Activated CD4-positive, alpha-beta T cell treated with anti-CD3 and anti-CD28 coated beads for 36 hours (primary cell): ENCODE data around the gene TMPRSS2. TPM values are rescaled to one million over a fixed set of nuclear protein-coding genes. Genes with fewer than 3 reads are reported as not detected.
A peak's percentile ranks its signal among the peaks of the same experiment; 100 is the strongest.

Source experiments
- ATAC-seq: fragments of 200-7000 bp; cut with Tn5 transposase; one replicate; pipeline ENCODE4 v1.10.0; 2021; ENCODE audit warnings: mild to moderate bottlenecking, moderate library complexity
- CTCF ChIA-PET: fragments of 350-600 bp; sonication (Branson Sonifier 250); formaldehyde crosslinking; loops from one replicate; lab custom pipeline; 2021; ENCODE audit warnings: antibody characterized with exemption; lab: Charles Lee
- POLR2A ChIA-PET: fragments of 350-600 bp; sonication (Branson Sonifier 250); formaldehyde crosslinking; loops from one replicate; lab custom pipeline; 2021; ENCODE audit warnings: antibody characterized with exemption, inconsistent platforms; lab: Charles Lee
- DNase-seq: peaks from one replicate; pipeline ENCODE4 v3.0.0-alpha.2; 2020
- H3K27ac Mint-ChIP-seq: one replicate; pipeline ENCODE4 v1.8.0; 2021; ENCODE audit warnings: mixed read lengths
- H3K27me3 Mint-ChIP-seq: one replicate; pipeline ENCODE4 v1.8.0; 2021; ENCODE audit warnings: mixed read lengths
- H3K36me3 Mint-ChIP-seq: one replicate; pipeline ENCODE4 v1.8.0; 2021; ENCODE audit warnings: low read depth, mixed read lengths
- H3K4me1 Mint-ChIP-seq: one replicate; pipeline ENCODE4 v1.8.0; 2021; ENCODE audit warnings: mixed read lengths
- H3K4me3 Mint-ChIP-seq: one replicate; pipeline ENCODE4 v1.8.0; 2021; ENCODE audit warnings: mild to moderate bottlenecking, moderate library complexity, mixed read lengths
- H3K9me3 Mint-ChIP-seq: one replicate; pipeline ENCODE4 v1.8.0; 2021; ENCODE audit warnings: low read depth, mixed read lengths
- intact Hi-C, 2 experiments: fragments of 100-400 bp; cut with DNase I in 1 of 2; cut with micrococcal nuclease in 1 of 2; formaldehyde crosslinking; loops; one replicate each; pipeline versions ENCODE4 v1.14.2 to v1.15.1; 2022 to 2024; cut with DNase I, micrococcal nuclease
- total RNA-seq, 2 experiments: library from RNA; stranded (reverse); gene quantifications; one replicate each; pipeline ENCODE4 v1.2.3, GENCODE V29; 2021

The TMPRSS2 gene
- total RNA-seq, 2 experiments from 2014 or later: not detected

GRCh38 chr21:41529769-41530168 lies 21.8 kb upstream of the TMPRSS2 start:
- ChIA-PET CTCF (interaction anchor here (0.5 kb wide), 1 partner anchor 218 kb away, joined by 3 read pairs; no protein-coding TSS in a partner anchor), POLR2A (no interaction called here)
- peaks cover 6% of the 10 kb centered on the region for H3K27me3 Mint-ChIP-seq
- H3K4me3 Mint-ChIP-seq: no peak overlapping the region
- intact Hi-C loops: no loop called here
- no peak for ATAC-seq
- no peaks in the 10 kb centered on the region for H3K4me1 Mint-ChIP-seq
- DNase-seq: no peak
- no peak overlapping the region for H3K27ac Mint-ChIP-seq
- H3K36me3 Mint-ChIP-seq: no peaks in the 10 kb centered on the region
- no peaks in the 10 kb centered on the region for H3K9me3 Mint-ChIP-seq

- Mint-ChIP-seq H3K9me3 (no peaks in the 10 kb centered on the region), H3K4me3 (no peak overlapping the region), H3K27me3 (peaks cover 6% of the 10 kb centered on the region), H3K4me1 (no peaks in the 10 kb centered on the region), H3K36me3 (no peaks in the 10 kb centered on the region), H3K27ac (no peak overlapping the region)
- ATAC-seq (no peak), DNase-seq (no peak)
- CTCF ChIA-PET: interaction anchor here (0.8 to 1.1 kb wide), 2 partner anchors 243 to 360 kb away, joined by 3 read pairs; no protein-coding TSS in a partner anchor
- intact Hi-C loops: no loop called here
- POLR2A ChIA-PET: no interaction called here
Measured at GRCh38 chr21:41526478-41527087, 18.6 kb upstream of the TMPRSS2 start.

- Mint-ChIP-seq H3K4me1 (no peaks in the 10 kb centered on the region), H3K36me3 (no peaks in the 10 kb centered on the region), H3K27ac (no peak overlapping the region), H3K4me3 (no peak overlapping the region), H3K27me3 (peaks cover 6% of the 10 kb centered on the region), H3K9me3 (no peaks in the 10 kb centered on the region)
- CTCF ChIA-PET: no interaction called here
- intact Hi-C loops: no loop called here
- ATAC-seq: no peak
- DNase-seq: no peak
- POLR2A ChIA-PET: no interaction called here
Measured at GRCh38 chr21:41523175-41523574, 15.2 kb upstream of the TMPRSS2 start.

- POLR2A ChIA-PET: no interaction called here
- H3K27ac Mint-ChIP-seq: no peak overlapping the region
- CTCF ChIA-PET: interaction anchor here (1.0 kb wide), 1 partner anchor 12 kb away, joined by 4 read pairs; no protein-coding TSS in a partner anchor
- ATAC-seq: no peak
- no peak for DNase-seq
- intact Hi-C loops: no loop called here
- no peaks in the 10 kb centered on the region for H3K36me3 Mint-ChIP-seq
- H3K9me3 Mint-ChIP-seq: no peaks in the 10 kb centered on the region
- no peaks in the 10 kb centered on the region for H3K4me1 Mint-ChIP-seq
- peaks cover 6% of the 10 kb centered on the region for H3K27me3 Mint-ChIP-seq
- H3K4me3 Mint-ChIP-seq: no peak overlapping the region
Measured at GRCh38 chr21:41521489-41522027, 13.6 kb upstream of the TMPRSS2 start.

- Mint-ChIP-seq H3K27ac (no peak overlapping the region), H3K4me1 (no peaks in the 10 kb centered on the region), H3K4me3 (no peak overlapping the region), H3K27me3 (peaks cover 2% of the 10 kb centered on the region), H3K9me3 (no peaks in the 10 kb centered on the region), H3K36me3 (no peaks in the 10 kb centered on the region)
- intact Hi-C loops: no loop called here
- ChIA-PET POLR2A (interaction anchor here (0.7 kb wide), 2 partner anchors 93 to 218 kb away, joined by 3 read pairs; no protein-coding TSS in a partner anchor), CTCF (interaction anchor here (1.0 kb wide), 1 partner anchor 11 kb away, joined by 4 read pairs; no protein-coding TSS in a partner anchor)
- DNase-seq (peak; percentile 25), ATAC-seq (no peak)
Measured at GRCh38 chr21:41520560-41521442, 12.8 kb upstream of the TMPRSS2 start.

GRCh38 chr21:41519806-41520559 lies 12.0 kb upstream of the TMPRSS2 start:
- Mint-ChIP-seq H3K4me3 (no peak overlapping the region), H3K27me3 (peaks cover 2% of the 10 kb centered on the region), H3K27ac (no peak overlapping the region), H3K36me3 (no peaks in the 10 kb centered on the region), H3K4me1 (no peaks in the 10 kb centered on the region), H3K9me3 (no peaks in the 10 kb centered on the region)
- ChIA-PET CTCF (interaction anchor here (0.6 kb wide), 1 partner anchor 40 kb away, joined by 3 read pairs; no protein-coding TSS in a partner anchor), POLR2A (interaction anchor here (0.7 kb wide), 1 partner anchor 219 kb away, joined by 3 read pairs; no protein-coding TSS in a partner anchor)
- no peak for DNase-seq
- no peak for ATAC-seq
- intact Hi-C loops: no loop called here

GRCh38 chr21:41518757-41519156 lies 10.8 kb upstream of the TMPRSS2 start:
- ATAC-seq (no peak), DNase-seq (no peak)
- no peaks in the 10 kb centered on the region for H3K4me1 Mint-ChIP-seq
- no peaks in the 10 kb centered on the region for H3K9me3 Mint-ChIP-seq
- no peaks in the 10 kb centered on the region for H3K36me3 Mint-ChIP-seq
- ChIA-PET CTCF (no interaction called here), POLR2A (no interaction called here)
- no peaks in the 10 kb centered on the region for H3K27me3 Mint-ChIP-seq
- H3K4me3 Mint-ChIP-seq: no peak overlapping the region
- intact Hi-C loops: no loop called here
- no peak overlapping the region for H3K27ac Mint-ChIP-seq

GRCh38 chr21:41511858-41512257 lies 3.9 kb upstream of the TMPRSS2 start:
- ATAC-seq (no peak), DNase-seq (no peak)
- intact Hi-C loops: no loop called here
- Mint-ChIP-seq H3K4me1 (no peaks in the 10 kb centered on the region), H3K27me3 (peaks cover 16% of the 10 kb centered on the region), H3K9me3 (no peaks in the 10 kb centered on the region), H3K4me3 (no peak overlapping the region), H3K36me3 (no peaks in the 10 kb centered on the region), H3K27ac (no peak overlapping the region)
- CTCF ChIA-PET: interaction anchor here (0.5 kb wide), 1 partner anchor 51 kb away, joined by 3 read pairs; no protein-coding TSS in a partner anchor
- POLR2A ChIA-PET: no interaction called here

- ATAC-seq: no peak
- no peaks in the 10 kb centered on the region for H3K36me3 Mint-ChIP-seq
- POLR2A ChIA-PET: no interaction called here
- intact Hi-C loops: no loop called here
- H3K9me3 Mint-ChIP-seq: no peaks in the 10 kb centered on the region
- no peak overlapping the region for H3K4me3 Mint-ChIP-seq
- no peaks in the 10 kb centered on the region for H3K4me1 Mint-ChIP-seq
- no peak overlapping the region for H3K27ac Mint-ChIP-seq
- DNase-seq: no peak
- H3K27me3 Mint-ChIP-seq: peaks cover 26% of the 10 kb centered on the region
- CTCF ChIA-PET: no interaction called here
Measured at GRCh38 chr21:41510500-41510899, 2.5 kb upstream of the TMPRSS2 start.

GRCh38 chr21:41509733-41510132 lies 1.8 kb upstream of the TMPRSS2 start:
- no peak overlapping the region for H3K27ac Mint-ChIP-seq
- H3K4me1 Mint-ChIP-seq: no peaks in the 10 kb centered on the region
- H3K27me3 Mint-ChIP-seq: peaks cover 26% of the 10 kb centered on the region
- ChIA-PET CTCF (interaction anchor here (0.6 to 1.2 kb wide), 2 partner anchors 11 to 1851 kb away, joined by 4 read pairs; no protein-coding TSS in a partner anchor), POLR2A (interaction anchor here (0.6 kb wide), 1 partner anchor 214 kb away, joined by 3 read pairs; no protein-coding TSS in a partner anchor)
- H3K9me3 Mint-ChIP-seq: no peaks in the 10 kb centered on the region
- intact Hi-C loops: no loop called here
- no peaks in the 10 kb centered on the region for H3K36me3 Mint-ChIP-seq
- no peak overlapping the region for H3K4me3 Mint-ChIP-seq
- no peak for DNase-seq
- no peak for ATAC-seq

GRCh38 chr21:41509145-41509496 lies 1.2 kb upstream of the TMPRSS2 start:
- CTCF ChIA-PET: interaction anchor here (0.6 to 1.2 kb wide), 2 partner anchors 12 to 1851 kb away, joined by 4 read pairs; no protein-coding TSS in a partner anchor
- no peak overlapping the region for H3K4me3 Mint-ChIP-seq
- no peak overlapping the region for H3K27ac Mint-ChIP-seq
- DNase-seq (no peak), ATAC-seq (no peak)
- peaks cover 3% of the 10 kb centered on the region for H3K4me1 Mint-ChIP-seq
- H3K27me3 Mint-ChIP-seq: peaks cover 29% of the 10 kb centered on the region
- H3K36me3 Mint-ChIP-seq: no peaks in the 10 kb centered on the region
- intact Hi-C loops: no loop called here
- H3K9me3 Mint-ChIP-seq: no peaks in the 10 kb centered on the region
- POLR2A ChIA-PET: interaction anchor here (0.6 kb wide), 1 partner anchor 214 kb away, joined by 3 read pairs; no protein-coding TSS in a partner anchor
